Spleen (tissue), 11 donors: ENCODE measurements around the gene COL23A1. TPM values are rescaled to one million over a fixed set of nuclear protein-coding genes. Genes with fewer than 3 reads are reported as not detected.

Experiments
- DNase-seq: peaks from one replicate; pipeline ENCODE4 v3.0.0-alpha.2; 2020
- H3K27ac ChIP-seq, 8 donors: fragments of 200-600 bp; sonication (generic) in 7 of 8; 1 replicate in 4 of 8; 2 replicates in 4 of 8; pipeline versions ENCODE4 v1.5.0 to v1.8.0; 2016 to 2021; ENCODE audit warnings: inconsistent platforms in 4 of 8, mild to moderate bottlenecking in 4 of 8, moderate library complexity in 1 of 8
- H3K27me3 ChIP-seq, 7 donors: fragments of 200-600 bp; sonication (generic) in 6 of 7; replicated peaks in 1 of 7; 1 replicate in 4 of 7; 2 replicates in 3 of 7; pipeline versions ENCODE4 v1.5.0 to v1.8.0; 2016 to 2021; ENCODE audit warnings: inconsistent platforms in 3 of 7, mild to moderate bottlenecking in 1 of 7
- H3K36me3 ChIP-seq, 6 donors: fragments of 200-600 bp; sonication (generic) in 5 of 6; 1 replicate in 4 of 6; 2 replicates in 2 of 6; pipeline versions ENCODE4 v1.5.0 to v1.8.0; 2016 to 2021; ENCODE audit warnings: inconsistent platforms in 2 of 6
- H3K4me1 ChIP-seq, 6 donors: fragments of 200-600 bp; sonication (generic) in 5 of 6; 1 replicate in 3 of 6; 2 replicates in 3 of 6; pipeline versions ENCODE4 v1.5.0 to v1.8.0; 2016 to 2021; ENCODE audit warnings: inconsistent platforms in 3 of 6
- H3K4me3 ChIP-seq, 8 donors: fragments of 200-600 bp; sonication (generic) in 7 of 8; 1 replicate in 4 of 8; 2 replicates in 4 of 8; pipeline versions ENCODE4 v1.5.0 to v1.8.0; 2016 to 2021; ENCODE audit warnings: inconsistent platforms in 4 of 8, mild to moderate bottlenecking in 4 of 8, moderate library complexity in 2 of 8
- H3K9me3 ChIP-seq, 8 donors: fragments of 200-600 bp; sonication (generic) in 7 of 8; 1 replicate in 4 of 8; 2 replicates in 4 of 8; pipeline versions ENCODE4 v1.5.0 to v1.8.0; 2016 to 2021; ENCODE audit warnings: inconsistent platforms in 4 of 8
- POLR2A ChIP-seq, 3 donors: fragments of 450-650 bp; IDR thresholded peaks; one replicate each; pipeline ENCODE4 v1.5.1; 2017; ENCODE audit warnings: antibody characterized with exemption in 3 of 3, mild to moderate bottlenecking in 1 of 3
- POLR2AphosphoS5 ChIP-seq, 3 donors: sonication (generic); formaldehyde crosslinking; IDR thresholded peaks; one replicate each; pipeline ENCODE4 v1.5.1; 2017; ENCODE audit warnings: antibody characterized with exemption in 3 of 3
- WGBS, 5 donors: extraction: QIAGEN DNeasy Blood & Tissue Kit in 3 of 5; methylation state at CpG; one replicate each; pipeline versions ENCODE4 v1.1.5 to v1.1.7; 2013 to 2018; 5-methylcytosine and 5-hydroxymethylcytosine counted together
- intact Hi-C: fragments of 100-400 bp; cut with DNase I; formaldehyde crosslinking; loops from one replicate; pipeline ENCODE4 v1.15.0; 2023; ENCODE audit warnings: low total_unique reads
- polyA plus RNA-seq, 3 donors: library from polyadenylated mRNA; stranded (reverse); fragments of 200-250 nt; gene quantifications; one replicate each; pipeline ENCODE4 v1.2.1, GENCODE V29; 2013
- total RNA-seq, 7 donors: library from RNA; depleted of rRNA in 3 of 7; stranded (reverse); fragments of >200 nt in 3 of 7; fragmentation: NEBNext Ultra II Directional in 4 of 7; extraction: Animal tissue kit (Norgen Biotek cat#: 25700) in 4 of 7; gene quantifications; one replicate each; pipeline versions ENCODE4 v1.1.0 to v1.2.1, GENCODE V29; 2016 to 2021
- TF ChIP-seq, protein P1 (sequence below), 11 experiments: fragments of 200-600 bp in 7 of 11; fragments of 450-650 bp in 4 of 11; sonication (generic) in 4 of 11; IDR thresholded peaks in 8 of 11; conservative IDR thresholded peaks in 3 of 11; 1 replicate in 7 of 11; 2 replicates in 4 of 11; pipeline versions ENCODE4 v1.4.0 to v1.8.0; 2016 to 2021; ENCODE audit warnings: antibody characterized with exemption in 11 of 11, inconsistent platforms in 4 of 11, mild to moderate bottlenecking in 1 of 11
- donor health status: healthy with polysubstance abuse.
- donor health status: DM: no; HTN: no; CAD: no; lungs with moderate emphysema.
- donor health status: DM: no; HTN: no; CAD: no.
- donor health status: Bipolar disorder and iron deficiency.
- donor health status: healthy.
- donor health status: DM: no; HTN: no; CAD: no.
- donor health status: DM: yes; HTN: yes; CAD: no.

Gene COL23A1
- total and polyA plus RNA-seq, 10 donors: 0.63 to 3.8 (median 1.9) TPM

DNA sequence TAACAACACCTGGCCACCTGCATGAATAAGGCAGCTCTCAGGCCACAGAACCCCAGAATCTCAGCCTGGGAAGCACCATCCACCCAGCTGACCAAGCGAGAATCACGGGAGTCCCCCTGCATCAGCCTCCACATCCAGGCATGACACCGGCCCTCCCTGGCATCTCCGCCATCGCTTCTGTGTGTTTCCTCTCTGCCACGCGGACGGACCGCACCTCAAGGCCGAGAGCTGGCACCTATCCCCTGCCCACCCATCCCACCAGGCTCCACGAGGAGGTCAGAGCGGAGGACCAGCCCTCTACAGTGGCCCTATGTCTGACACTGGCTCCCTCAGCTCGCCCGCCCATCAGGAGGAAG, 134.7 kb downstream of the COL23A1 start:
- no peaks in the 10 kb centered on the region for H3K36me3 ChIP-seq
- peak; percentile 31 for DNase-seq
- H3K4me3 ChIP-seq: no peak overlapping the region
- H3K9me3 ChIP-seq: no peaks in the 10 kb centered on the region
- H3K27me3 ChIP-seq: peaks cover 0 to 2% (median 0%) of the 10 kb centered on the region in 7 donors
- peaks cover 0 to 1% (median 0%) of the 10 kb centered on the region in 6 donors for H3K4me1 ChIP-seq
- TF ChIP-seq POLR2A (IDR thresholded peaks at IDR 0.05) (no peak), POLR2AphosphoS5 (IDR thresholded peaks at IDR 0.05) (no peak)
- 82 to 95% (median 90%) methylated on average over 12 to 14 of the region's 14 CpGs for WGBS, 5 donors
- no peak overlapping the region for H3K27ac ChIP-seq
- intact Hi-C loops: no loop called here

DNA sequence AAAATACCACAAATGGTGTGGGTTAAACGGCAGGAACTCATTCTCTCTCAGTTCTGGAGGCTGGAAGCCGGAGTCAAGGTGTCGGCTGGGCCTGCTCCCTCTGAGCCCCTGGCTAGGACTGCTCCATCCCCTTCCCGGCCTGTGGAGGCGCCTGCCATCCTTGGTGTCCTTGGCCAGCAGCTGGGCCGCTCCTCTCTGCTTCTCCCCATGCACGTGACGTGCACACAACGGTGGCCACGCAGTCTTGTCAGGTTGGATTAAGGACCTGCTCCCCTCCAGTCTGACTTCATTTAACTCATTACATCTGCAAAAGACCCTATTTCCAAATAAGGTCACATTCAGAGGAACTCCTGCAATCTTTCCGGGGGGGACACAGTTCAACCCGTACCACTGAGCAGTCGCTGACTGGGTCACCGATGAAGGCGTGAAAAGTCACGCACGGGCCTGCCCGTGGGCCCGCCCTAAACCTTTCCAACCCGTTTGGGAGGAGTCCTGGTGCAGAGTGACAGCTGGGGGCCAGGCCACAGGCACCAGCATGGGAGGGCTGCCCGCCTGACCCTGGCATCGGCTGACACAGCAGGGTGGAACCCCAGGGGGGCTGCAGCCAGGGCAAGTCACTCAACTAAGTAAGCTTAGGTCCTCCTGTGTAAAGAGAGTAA, 135.2 kb downstream of the COL23A1 start:
- WGBS, 5 donors: 88 to 94% (median 89%) methylated on average over 16 to 22 of the region's 22 CpGs
- Histone ChIP-seq H3K4me3 (no peak overlapping the region), H3K27me3 (peaks cover 0 to 7% (median 0%) of the 10 kb centered on the region in 7 donors), H3K4me1 (peaks cover 0 to 7% (median 0%) of the 10 kb centered on the region in 6 donors), H3K27ac (no peak overlapping the region), H3K9me3 (no peaks in the 10 kb centered on the region), H3K36me3 (no peaks in the 10 kb centered on the region)
- TF ChIP-seq, protein P1, sequence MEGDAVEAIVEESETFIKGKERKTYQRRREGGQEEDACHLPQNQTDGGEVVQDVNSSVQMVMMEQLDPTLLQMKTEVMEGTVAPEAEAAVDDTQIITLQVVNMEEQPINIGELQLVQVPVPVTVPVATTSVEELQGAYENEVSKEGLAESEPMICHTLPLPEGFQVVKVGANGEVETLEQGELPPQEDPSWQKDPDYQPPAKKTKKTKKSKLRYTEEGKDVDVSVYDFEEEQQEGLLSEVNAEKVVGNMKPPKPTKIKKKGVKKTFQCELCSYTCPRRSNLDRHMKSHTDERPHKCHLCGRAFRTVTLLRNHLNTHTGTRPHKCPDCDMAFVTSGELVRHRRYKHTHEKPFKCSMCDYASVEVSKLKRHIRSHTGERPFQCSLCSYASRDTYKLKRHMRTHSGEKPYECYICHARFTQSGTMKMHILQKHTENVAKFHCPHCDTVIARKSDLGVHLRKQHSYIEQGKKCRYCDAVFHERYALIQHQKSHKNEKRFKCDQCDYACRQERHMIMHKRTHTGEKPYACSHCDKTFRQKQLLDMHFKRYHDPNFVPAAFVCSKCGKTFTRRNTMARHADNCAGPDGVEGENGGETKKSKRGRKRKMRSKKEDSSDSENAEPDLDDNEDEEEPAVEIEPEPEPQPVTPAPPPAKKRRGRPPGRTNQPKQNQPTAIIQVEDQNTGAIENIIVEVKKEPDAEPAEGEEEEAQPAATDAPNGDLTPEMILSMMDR (IDR thresholded peaks at IDR 0.05 in 8 of 11, conservative IDR thresholded peaks at IDR 0.05 in 3 of 11): no peak
- no peak for TF ChIP-seq POLR2AphosphoS5 (IDR thresholded peaks at IDR 0.05)
- no peak for TF ChIP-seq POLR2A (IDR thresholded peaks at IDR 0.05)
- intact Hi-C loops: no loop called here
- peak; percentile 66 for DNase-seq

DNA sequence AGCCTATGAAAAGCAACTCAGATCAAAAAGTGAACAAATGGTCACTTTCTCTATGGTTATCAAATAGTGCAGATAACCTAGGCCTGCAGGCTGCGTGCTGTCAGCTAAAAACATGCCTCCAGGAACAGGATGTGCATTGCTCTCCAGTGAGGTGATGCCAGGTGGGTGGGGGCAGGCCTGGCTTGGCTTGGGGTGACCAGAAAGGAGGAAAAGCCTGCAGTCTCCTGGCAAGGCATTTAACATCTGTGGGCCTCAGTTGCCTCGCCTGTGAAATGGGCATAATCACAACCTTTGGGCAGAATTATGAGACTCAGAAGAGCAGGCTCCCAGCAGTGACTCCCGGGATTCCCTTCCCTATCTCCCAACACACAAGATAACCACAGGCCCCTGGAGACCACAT, 135.9 kb downstream of the COL23A1 start:
- H3K27ac ChIP-seq: no peak overlapping the region
- TF ChIP-seq POLR2A (IDR thresholded peaks at IDR 0.05): no peak
- TF ChIP-seq, protein P1 (IDR thresholded peaks at IDR 0.05 in 8 of 11, conservative IDR thresholded peaks at IDR 0.05 in 3 of 11): no peak
- no peak for TF ChIP-seq POLR2AphosphoS5 (IDR thresholded peaks at IDR 0.05)
- no peak overlapping the region for H3K4me3 ChIP-seq
- H3K27me3 ChIP-seq: peaks cover 0 to 13% (median 0%) of the 10 kb centered on the region in 7 donors
- no peaks in the 10 kb centered on the region for H3K9me3 ChIP-seq
- 83 to 92% (median 87%) methylated on average over 2 to 3 of the region's 3 CpGs for WGBS, 5 donors
- intact Hi-C loops: no loop called here
- DNase-seq: peak; percentile 15
- H3K36me3 ChIP-seq: no peaks in the 10 kb centered on the region
- H3K4me1 ChIP-seq: peaks cover 0 to 12% (median 0%) of the 10 kb centered on the region in 6 donors

DNA sequence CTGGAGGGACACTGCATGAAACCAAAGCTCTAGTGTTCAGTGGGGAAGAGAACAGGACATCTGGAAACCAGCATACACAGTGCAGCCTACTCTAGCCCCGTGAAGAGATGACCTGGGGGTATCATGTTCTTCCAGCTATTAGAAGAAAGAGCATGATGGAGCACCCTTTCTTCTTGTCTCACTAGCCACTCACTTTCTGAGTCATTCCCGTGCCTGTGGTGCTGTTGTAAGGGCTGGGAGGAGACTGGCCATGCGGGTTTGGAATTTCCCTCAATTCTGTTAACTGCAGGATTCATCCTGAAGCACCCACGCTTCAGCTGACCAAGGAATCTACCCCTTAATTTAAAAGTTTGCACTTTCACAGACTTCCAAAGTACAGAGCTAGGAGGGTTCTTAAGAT, 137.0 kb downstream of the COL23A1 start:
- TF ChIP-seq, protein P1 (IDR thresholded peaks at IDR 0.05 in 8 of 11, conservative IDR thresholded peaks at IDR 0.05 in 3 of 11): no peak
- no peak for TF ChIP-seq POLR2A (IDR thresholded peaks at IDR 0.05)
- no peak for TF ChIP-seq POLR2AphosphoS5 (IDR thresholded peaks at IDR 0.05)
- DNase-seq: peak; percentile 11

More for the DNA sequence above, 137.0 kb downstream of the COL23A1 start:
- H3K27ac ChIP-seq: no peak overlapping the region
- intact Hi-C loops: no loop called here
- no peaks in the 10 kb centered on the region for H3K9me3 ChIP-seq
- H3K4me3 ChIP-seq: no peak overlapping the region
- peaks cover 0 to 17% (median 0%) of the 10 kb centered on the region in 7 donors for H3K27me3 ChIP-seq
- peaks cover 0 to 17% (median 0%) of the 10 kb centered on the region in 6 donors for H3K4me1 ChIP-seq
- no peaks in the 10 kb centered on the region for H3K36me3 ChIP-seq
- WGBS, 5 donors: 34 to 74% (median 58%) methylated on average over 4 of the region's 4 CpGs
